Caki2 (cell line): ENCODE results near the gene SLC36A2. TPM values are rescaled to one million over a fixed set of nuclear protein-coding genes. Genes with fewer than 3 reads are reported as not detected.
A peak's percentile ranks its signal among the peaks of the same experiment; 100 is the strongest.
"Not testable (repeated sequence)": the region's sequence is repeated elsewhere in the genome, so short reads cannot be mapped to it uniquely, and the experiment has no call there.

Experiments used
- DNase-seq: peaks from one replicate; pipeline ENCODE4 v3.0.0-alpha.2; 2015; ENCODE audit warnings: low read depth
- in situ Hi-C: cut with HindIII; loops from 2 replicates; pipeline ENCODE4 v1.10.0; 2016; ENCODE audit warnings: low sequenced_read_pairs, low pct_unique_long_range_greater_than_20kb, mixed read lengths
- total RNA-seq: library from RNA; depleted of rRNA; stranded (reverse); fragments of >200 nt; shearing (Covaris generic); gene quantifications from 2 replicates; pipeline ENCODE4 v1.2.3, GENCODE V29; 2014; ENCODE audit warnings: low replicate concordance

Gene SLC36A2
- total RNA-seq, 1 experiment from 2014 or later = not detected

- no peak for DNase-seq
- in situ Hi-C loops = no loop called here
These were observed 8.6 kb downstream of the SLC36A2 start for GRCh38 chr5:151338734-151339133.

- no peak for DNase-seq
- in situ Hi-C loops = no loop called here
These were observed 14.5 kb downstream of the SLC36A2 start for GRCh38 chr5:151332857-151333256.

- no peak for DNase-seq
- in situ Hi-C loops = no loop called here
These were observed 18.6 kb downstream of the SLC36A2 start for GRCh38 chr5:151328734-151329133.

- in situ Hi-C loops = no loop called here
- no peak for DNase-seq
These were observed 19.8 kb downstream of the SLC36A2 start for GRCh38 chr5:151327585-151327984.

- in situ Hi-C loops = no loop called here
- no peak for DNase-seq
These were observed 21.1 kb downstream of the SLC36A2 start for GRCh38 chr5:151326266-151326665.

- in situ Hi-C loops = no loop called here
- no peak for DNase-seq
These were observed 26.9 kb downstream of the SLC36A2 start for GRCh38 chr5:151320481-151320880.

- DNase-seq = no peak
These were observed 28.3 kb downstream of the SLC36A2 start for GRCh38 chr5:151318850-151319732.

GRCh38 chr5:151317871-151318270, 29.5 kb downstream of the SLC36A2 start:
- no peak for DNase-seq
- in situ Hi-C loops = no loop called here

More at GRCh38 chr5:151318850-151319732, 28.3 kb downstream of the SLC36A2 start:
- in situ Hi-C loops = no loop called here

GRCh38 chr5:151315998-151316597, 31.3 kb downstream of the SLC36A2 start:
- DNase-seq = peak; percentile 31
- in situ Hi-C loops = no loop called here

GRCh38 chr5:151313357-151313756, 34.0 kb downstream of the SLC36A2 start:
- in situ Hi-C loops = no loop called here
- DNase-seq = no peak

- DNase-seq = no peak
- in situ Hi-C loops = no loop called here
These were observed 34.5 kb downstream of the SLC36A2 start for GRCh38 chr5:151312756-151313324.

- in situ Hi-C loops = no loop called here
- DNase-seq = no peak
These were observed 36.4 kb downstream of the SLC36A2 start for GRCh38 chr5:151310932-151311331.

GRCh38 chr5:151309821-151310220, 37.5 kb downstream of the SLC36A2 start:
- in situ Hi-C loops, DNase-seq: not testable (repeated sequence)

- DNase-seq, in situ Hi-C loops: not testable (repeated sequence)
These were observed 38.1 kb downstream of the SLC36A2 start for GRCh38 chr5:151309266-151309665.

GRCh38 chr5:151303666-151304065, 43.7 kb downstream of the SLC36A2 start, which contains the start of gene SLC36A3:
Gene SLC36A3 (minus strand): TSS chr5:151303766. CDS start chr5:151303354, 412 bp downstream.
- DNase-seq = no peak
- in situ Hi-C loops = no loop called here

GRCh38 chr5:151298063-151298855, 49.1 kb downstream of the SLC36A2 start:
- in situ Hi-C loops = no loop called here
- DNase-seq = peak; percentile 16

GRCh38 chr5:151296974-151297373, 50.4 kb downstream of the SLC36A2 start:
- in situ Hi-C loops = no loop called here
- no peak for DNase-seq

GRCh38 chr5:151296478-151296830, 50.9 kb downstream of the SLC36A2 start:
- in situ Hi-C loops = no loop called here
- no peak for DNase-seq
